Measurements from ENCODE around the gene UNC13B. TPM values are rescaled to one million over a fixed set of nuclear protein-coding genes. Genes with fewer than 3 reads are reported as not detected.

Gene UNC13B
- total RNA-seq, 1 experiment from 2014 or later = 9.8 TPM

DNA sequence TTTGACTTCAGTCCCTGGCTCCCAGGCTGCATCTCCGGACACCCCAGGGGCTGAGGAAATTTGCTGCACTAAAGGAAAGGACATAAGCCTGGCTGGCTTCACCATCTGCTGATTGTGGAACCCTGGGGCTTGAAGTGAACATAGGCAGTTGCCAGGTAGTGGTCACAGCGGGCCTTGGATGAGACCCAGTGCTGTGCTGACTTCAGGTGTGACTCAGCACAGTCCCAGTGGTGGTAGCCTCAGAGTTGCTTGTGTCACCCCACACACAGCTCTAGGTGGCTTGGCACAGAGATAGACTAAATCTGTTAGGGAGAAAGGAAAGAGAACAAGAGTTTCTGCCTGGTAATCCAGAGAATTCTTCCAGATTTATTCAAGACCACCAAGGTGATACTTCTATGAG lies 292.0 kb downstream of the UNC13B start:
- peak; percentile 32 for DNase-seq
- no TSS peak for BruUV-seq (replicated peaks)
- no peak overlapping the region for H3K27ac ChIP-seq (ENCODE audit: low read length)
- H3K9ac ChIP-seq (ENCODE audit: low read length) = no peak overlapping the region
- no peaks in the 10 kb centered on the region for H3K27me3 ChIP-seq (ENCODE audit: low read length)
- no peak overlapping the region for H2AFZ ChIP-seq (ENCODE audit: low read length)
- H4K20me1 ChIP-seq (ENCODE audit: low read length) = no peaks in the 10 kb centered on the region
- no peaks in the 10 kb centered on the region for H3K79me2 ChIP-seq (ENCODE audit: low read length)
- ChIA-PET POLR2A (ENCODE audit: unreplicated experiment) (no interaction called here), CTCF (no interaction called here)
- no peak overlapping the region for H3K4me2 ChIP-seq (ENCODE audit: low read length)
- H3K4me3 ChIP-seq (ENCODE audit: low read length) = no peak overlapping the region
- no peaks in the 10 kb centered on the region for H3K4me1 ChIP-seq (ENCODE audit: insufficient read depth, low read length)
- H3K9me3 ChIP-seq (ENCODE audit: low read length) = no peaks in the 10 kb centered on the region
- no peaks in the 10 kb centered on the region for H3K9me2 ChIP-seq (replicated peaks; ENCODE audit: low read length)
- TF ChIP-seq EZH2 (IDR thresholded peaks at IDR 0.05; ENCODE audit: low read length, unreplicated experiment) (no peak), EZH2phosphoT487 (IDR thresholded peaks at IDR 0.05; ENCODE audit: borderline replicate concordance, low read length) (no peak)
- TF ChIP-seq, protein P1, sequence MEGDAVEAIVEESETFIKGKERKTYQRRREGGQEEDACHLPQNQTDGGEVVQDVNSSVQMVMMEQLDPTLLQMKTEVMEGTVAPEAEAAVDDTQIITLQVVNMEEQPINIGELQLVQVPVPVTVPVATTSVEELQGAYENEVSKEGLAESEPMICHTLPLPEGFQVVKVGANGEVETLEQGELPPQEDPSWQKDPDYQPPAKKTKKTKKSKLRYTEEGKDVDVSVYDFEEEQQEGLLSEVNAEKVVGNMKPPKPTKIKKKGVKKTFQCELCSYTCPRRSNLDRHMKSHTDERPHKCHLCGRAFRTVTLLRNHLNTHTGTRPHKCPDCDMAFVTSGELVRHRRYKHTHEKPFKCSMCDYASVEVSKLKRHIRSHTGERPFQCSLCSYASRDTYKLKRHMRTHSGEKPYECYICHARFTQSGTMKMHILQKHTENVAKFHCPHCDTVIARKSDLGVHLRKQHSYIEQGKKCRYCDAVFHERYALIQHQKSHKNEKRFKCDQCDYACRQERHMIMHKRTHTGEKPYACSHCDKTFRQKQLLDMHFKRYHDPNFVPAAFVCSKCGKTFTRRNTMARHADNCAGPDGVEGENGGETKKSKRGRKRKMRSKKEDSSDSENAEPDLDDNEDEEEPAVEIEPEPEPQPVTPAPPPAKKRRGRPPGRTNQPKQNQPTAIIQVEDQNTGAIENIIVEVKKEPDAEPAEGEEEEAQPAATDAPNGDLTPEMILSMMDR (conservative IDR thresholded peaks at IDR 0.05; ENCODE audit: low read depth, low read length) = no peak
- intact Hi-C loops (cut with micrococcal nuclease) = no loop called here
- no peak for ATAC-seq
- no peaks in the 10 kb centered on the region for H3F3A ChIP-seq (ENCODE audit: low read length, unreplicated experiment)
- H3K36me3 ChIP-seq (ENCODE audit: low read depth, low read length) = no peaks in the 10 kb centered on the region

Other genes with a start within 250 kb of the UNC13B start
- gene PHF24, start 203.7 kb upstream of the UNC13B start, total RNA-seq (2014; rRNA removed) = not detected in 2 replicates
- gene DNAJB5, start 172.3 kb upstream of the UNC13B start, total RNA-seq (2014; rRNA removed) = 7.3 and 9.3 TPM in 2 replicates
- gene VCP, start 89.4 kb upstream of the UNC13B start, total RNA-seq (2014; rRNA removed) = 324 and 343 TPM in 2 replicates
- 32.6 and 44.8 TPM in 2 replicates for gene FANCG, start 82.1 kb upstream of the UNC13B start, total RNA-seq (2014; rRNA removed)
- gene PIGO, start 65.4 kb upstream of the UNC13B start, total RNA-seq (2014; rRNA removed) = 18.2 and 19.9 TPM in 2 replicates
- gene STOML2, start 58.9 kb upstream of the UNC13B start, total RNA-seq (2014; rRNA removed) = 161 and 175 TPM in 2 replicates
- gene ATOSB, start 46.1 kb upstream of the UNC13B start, total RNA-seq (2014; rRNA removed) = 9.2 and 10.2 TPM in 2 replicates